Suprapubic skin (tissue), 4 donors: ENCODE results near the gene ATXN1. TPM values are rescaled to one million over a fixed set of nuclear protein-coding genes. Genes with fewer than 3 reads are reported as not detected.
A peak's percentile ranks its signal among the peaks of the same experiment; 100 is the strongest.

Source experiments
- DNase-seq, 2 donors: peaks; one replicate each; pipeline ENCODE4 v3.0.0-alpha.2; 2019; ENCODE audit warnings: low spot score in 2 of 2
- H3K27ac ChIP-seq: fragments of 200-600 bp; sonication (generic); one replicate; pipeline ENCODE4 v1.5.1; 2019
- H3K27me3 ChIP-seq: fragments of 200-600 bp; sonication (generic); one replicate; pipeline ENCODE4 v1.5.1; 2019
- H3K36me3 ChIP-seq: fragments of 200-600 bp; sonication (generic); one replicate; pipeline ENCODE4 v1.5.1; 2019
- H3K4me1 ChIP-seq: fragments of 200-600 bp; sonication (generic); one replicate; pipeline ENCODE4 v1.5.1; 2019
- H3K4me3 ChIP-seq: fragments of 200-600 bp; sonication (generic); one replicate; pipeline ENCODE4 v1.5.1; 2019; ENCODE audit warnings: mild to moderate bottlenecking
- H3K9me3 ChIP-seq: fragments of 200-600 bp; sonication (generic); one replicate; pipeline ENCODE4 v1.5.1; 2019
- EP300 ChIP-seq: sonication (generic); formaldehyde crosslinking; IDR thresholded peaks from one replicate; pipeline ENCODE4 v1.6.1; 2017; ENCODE audit warnings: antibody characterized with exemption
- POLR2A ChIP-seq, 2 donors: fragments of 450-650 bp; IDR thresholded peaks; one replicate each; pipeline ENCODE4 v1.6.1; 2017; ENCODE audit warnings: antibody characterized with exemption in 2 of 2, mild to moderate bottlenecking in 2 of 2, moderate library complexity in 2 of 2
- POLR2AphosphoS5 ChIP-seq, 3 donors: sonication (generic); formaldehyde crosslinking; IDR thresholded peaks; one replicate each; pipeline ENCODE4 v1.6.1; 2017; ENCODE audit warnings: antibody characterized with exemption in 3 of 3
- WGBS: methylation state at CpG from one replicate; pipeline ENCODE4 v1.1.5; 2018; 5-methylcytosine and 5-hydroxymethylcytosine counted together
- total RNA-seq, 4 donors: library from RNA; depleted of rRNA; stranded (reverse); fragments of >200 nt; gene quantifications; one replicate each; pipeline ENCODE4 v1.1.0, GENCODE V29; 2016
- TF ChIP-seq, protein P1 (sequence below), 2 donors: fragments of 200-600 bp in 1 of 2; fragments of 450-650 bp in 1 of 2; sonication (generic) in 1 of 2; IDR thresholded peaks; one replicate each; pipeline ENCODE4 v1.5.1; 2016 to 2019; ENCODE audit warnings: antibody characterized with exemption in 2 of 2, mild to moderate bottlenecking in 1 of 2, moderate library complexity in 1 of 2

The ATXN1 gene
- total RNA-seq, 4 donors from 2014 or later: 32.8 to 95.4 (median 42.4) TPM

DNA sequence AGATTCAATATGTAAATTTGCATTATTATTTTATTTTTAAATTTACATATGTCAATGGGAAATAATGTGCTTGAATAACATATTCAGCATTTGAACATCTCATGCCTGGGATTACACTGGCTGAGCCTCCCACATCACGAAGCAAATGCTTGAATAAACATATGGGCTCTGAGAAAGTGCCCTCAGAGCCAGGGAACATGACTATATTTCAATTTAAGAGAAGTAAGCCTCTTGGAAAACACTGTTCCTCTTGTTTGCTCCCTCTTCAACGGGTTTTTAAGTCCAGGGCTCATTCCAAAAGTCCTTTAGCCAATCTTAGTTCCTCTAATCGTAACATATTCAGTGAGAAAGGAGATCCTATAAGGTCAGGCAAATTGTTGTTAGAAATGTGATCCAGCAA, 400.9 kb downstream of the ATXN1 start:
- TF ChIP-seq, protein P1, sequence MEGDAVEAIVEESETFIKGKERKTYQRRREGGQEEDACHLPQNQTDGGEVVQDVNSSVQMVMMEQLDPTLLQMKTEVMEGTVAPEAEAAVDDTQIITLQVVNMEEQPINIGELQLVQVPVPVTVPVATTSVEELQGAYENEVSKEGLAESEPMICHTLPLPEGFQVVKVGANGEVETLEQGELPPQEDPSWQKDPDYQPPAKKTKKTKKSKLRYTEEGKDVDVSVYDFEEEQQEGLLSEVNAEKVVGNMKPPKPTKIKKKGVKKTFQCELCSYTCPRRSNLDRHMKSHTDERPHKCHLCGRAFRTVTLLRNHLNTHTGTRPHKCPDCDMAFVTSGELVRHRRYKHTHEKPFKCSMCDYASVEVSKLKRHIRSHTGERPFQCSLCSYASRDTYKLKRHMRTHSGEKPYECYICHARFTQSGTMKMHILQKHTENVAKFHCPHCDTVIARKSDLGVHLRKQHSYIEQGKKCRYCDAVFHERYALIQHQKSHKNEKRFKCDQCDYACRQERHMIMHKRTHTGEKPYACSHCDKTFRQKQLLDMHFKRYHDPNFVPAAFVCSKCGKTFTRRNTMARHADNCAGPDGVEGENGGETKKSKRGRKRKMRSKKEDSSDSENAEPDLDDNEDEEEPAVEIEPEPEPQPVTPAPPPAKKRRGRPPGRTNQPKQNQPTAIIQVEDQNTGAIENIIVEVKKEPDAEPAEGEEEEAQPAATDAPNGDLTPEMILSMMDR (IDR thresholded peaks at IDR 0.05): no peak
- TF ChIP-seq EP300 (no peak), POLR2AphosphoS5 (IDR thresholded peaks at IDR 0.05) (no peak), POLR2A (IDR thresholded peaks at IDR 0.05) (no peak)
- Histone ChIP-seq H3K36me3 (no peaks in the 10 kb centered on the region), H3K27me3 (no peaks in the 10 kb centered on the region), H3K4me3 (no peak overlapping the region), H3K4me1 (peaks cover 44% of the 10 kb centered on the region), H3K27ac (peak overlapping the region; percentile 35), H3K9me3 (no peaks in the 10 kb centered on the region)
- 36% methylated on average over 3 of the region's 3 CpGs for WGBS
- DNase-seq: no peak

DNA sequence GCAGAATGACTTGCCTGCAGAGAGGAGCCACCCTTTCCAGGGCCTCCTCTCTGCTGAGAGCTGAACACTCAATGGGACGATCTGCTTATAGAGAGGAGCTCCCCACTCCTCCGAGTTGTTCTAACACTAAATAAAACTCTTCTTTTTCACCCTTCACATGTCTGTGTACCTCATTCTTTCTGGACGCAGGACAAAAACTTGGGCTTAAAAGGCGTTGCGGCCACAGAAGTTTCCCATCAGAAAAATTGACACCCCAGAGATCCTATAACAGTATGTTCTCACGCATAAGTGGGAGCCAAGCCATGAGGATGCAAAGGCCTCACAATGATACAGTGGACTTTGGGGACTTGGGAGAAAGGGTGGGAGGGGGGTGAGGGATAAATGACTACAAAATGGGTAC, 401.7 kb downstream of the ATXN1 start:
- Histone ChIP-seq H3K4me3 (no peak overlapping the region), H3K27me3 (no peaks in the 10 kb centered on the region), H3K36me3 (no peaks in the 10 kb centered on the region), H3K27ac (peak overlapping the region; percentile 29), H3K4me1 (peaks cover 51% of the 10 kb centered on the region), H3K9me3 (no peaks in the 10 kb centered on the region)
- 79% methylated on average over 6 of the region's 6 CpGs for WGBS
- no peak for DNase-seq
- TF ChIP-seq EP300 (no peak), POLR2AphosphoS5 (IDR thresholded peaks at IDR 0.05) (no peak), POLR2A (IDR thresholded peaks at IDR 0.05) (no peak)
- TF ChIP-seq, protein P1 (IDR thresholded peaks at IDR 0.05): no peak

DNA sequence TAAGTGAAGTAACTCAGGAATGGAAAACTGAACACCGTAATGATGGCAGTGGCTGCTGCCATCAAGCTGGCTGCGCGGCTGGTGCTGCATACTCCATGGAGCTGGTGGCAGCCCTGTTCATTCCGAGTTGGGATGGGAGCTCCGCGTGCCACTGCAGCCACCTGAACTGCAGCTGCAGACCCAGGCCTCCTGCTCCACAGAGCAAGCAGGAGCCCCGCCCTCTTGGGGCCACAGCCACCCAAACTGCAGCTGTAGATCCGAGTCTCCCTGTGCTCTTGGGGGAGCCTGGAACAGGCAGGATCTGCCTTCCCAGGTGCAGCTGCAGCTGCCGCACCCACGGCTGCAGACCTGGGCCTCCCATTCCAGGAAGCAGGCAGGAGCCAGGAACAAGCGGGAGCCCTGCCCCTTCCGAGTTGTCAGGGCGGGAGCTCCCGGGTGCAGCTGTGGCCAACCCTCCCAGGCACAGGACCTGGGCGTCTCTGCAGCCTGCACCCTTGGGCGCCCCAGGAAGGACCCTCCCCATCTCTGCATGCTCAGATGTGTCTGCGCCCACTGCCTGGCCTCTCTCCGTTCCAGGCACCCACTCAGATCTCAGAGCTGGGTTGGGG, 402.6 kb downstream of the ATXN1 start:
- peaks cover 51% of the 10 kb centered on the region for H3K4me1 ChIP-seq
- no peak overlapping the region for H3K4me3 ChIP-seq
- H3K27ac ChIP-seq: peak overlapping the region; percentile 29
- 42% methylated on average over 10 of the region's 18 CpGs for WGBS
- H3K9me3 ChIP-seq: no peaks in the 10 kb centered on the region
- TF ChIP-seq POLR2AphosphoS5 (IDR thresholded peaks at IDR 0.05): peak in 1 of 3 donors; percentile 23
- no peak for TF ChIP-seq EP300
- TF ChIP-seq, protein P1 (IDR thresholded peaks at IDR 0.05): no peak
- no peak for TF ChIP-seq POLR2A (IDR thresholded peaks at IDR 0.05)
- no peaks in the 10 kb centered on the region for H3K27me3 ChIP-seq
- H3K36me3 ChIP-seq: no peaks in the 10 kb centered on the region
- peak in 1 of 2 donors; percentile 71 for DNase-seq

DNA sequence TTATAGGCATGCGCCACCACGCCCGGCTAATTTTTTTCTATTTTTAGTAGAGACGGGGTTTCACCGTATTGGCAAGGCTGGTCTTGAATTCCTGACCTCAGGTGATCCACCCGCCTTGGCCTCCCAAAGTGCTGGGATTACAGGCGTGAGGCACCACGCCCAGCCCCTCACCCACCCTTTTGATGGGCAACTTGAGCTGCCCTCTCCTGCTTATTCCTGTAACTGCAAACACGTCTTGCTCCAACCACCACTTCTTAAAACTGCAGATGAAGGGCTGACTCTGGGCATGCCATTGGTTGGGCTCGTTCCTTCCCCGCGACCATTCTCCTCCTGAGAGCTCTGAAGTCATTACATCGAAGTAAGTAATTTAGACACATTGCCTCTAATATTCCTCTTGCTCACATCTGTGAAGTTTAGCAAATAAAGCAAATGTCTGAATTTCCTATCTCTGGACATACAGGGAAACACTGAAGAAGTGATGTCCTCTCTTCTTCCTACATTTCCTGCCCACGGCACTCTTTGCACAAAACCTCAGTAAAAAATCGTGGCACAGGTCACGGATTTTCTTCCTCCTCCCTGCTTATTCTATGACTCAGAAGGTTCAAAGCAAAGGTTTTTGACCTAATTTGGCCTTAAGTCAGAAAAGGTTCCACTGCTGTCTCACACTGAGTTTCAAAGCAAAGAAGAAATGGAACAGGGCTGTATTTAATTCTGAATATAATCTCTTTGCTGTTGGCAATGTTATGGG, 405.4 kb downstream of the ATXN1 start:
- no peak overlapping the region for H3K27ac ChIP-seq
- no peak overlapping the region for H3K4me3 ChIP-seq
- DNase-seq: no peak
- peaks cover 49% of the 10 kb centered on the region for H3K4me1 ChIP-seq
- H3K9me3 ChIP-seq: no peaks in the 10 kb centered on the region
- 55% methylated on average over 16 of the region's 16 CpGs for WGBS
- no peak for TF ChIP-seq POLR2A (IDR thresholded peaks at IDR 0.05)
- TF ChIP-seq, protein P1 (IDR thresholded peaks at IDR 0.05): no peak
- TF ChIP-seq POLR2AphosphoS5 (IDR thresholded peaks at IDR 0.05): no peak
- TF ChIP-seq EP300: no peak
- no peaks in the 10 kb centered on the region for H3K36me3 ChIP-seq
- H3K27me3 ChIP-seq: no peaks in the 10 kb centered on the region

DNA sequence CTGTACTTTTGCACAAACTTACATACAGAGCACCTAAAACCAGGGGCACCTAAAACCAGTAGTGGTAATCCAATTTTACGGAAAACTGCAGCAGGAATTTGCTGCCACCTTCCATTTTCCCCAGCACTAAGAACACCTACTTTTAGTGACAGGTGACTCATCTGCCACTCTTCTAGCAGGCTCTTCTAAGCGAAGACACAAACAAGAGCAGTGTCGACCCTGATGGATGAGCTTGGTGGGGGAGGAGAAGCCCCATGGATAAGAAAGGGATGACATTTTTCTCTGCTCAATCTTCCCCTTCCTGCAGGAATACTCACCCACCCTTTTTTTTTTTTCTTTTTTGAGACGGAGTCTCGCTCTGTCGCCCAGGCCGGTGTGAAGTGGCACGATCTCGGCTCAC, 406.0 kb downstream of the ATXN1 start:
- TF ChIP-seq POLR2A (IDR thresholded peaks at IDR 0.05) (no peak), EP300 (no peak), POLR2AphosphoS5 (IDR thresholded peaks at IDR 0.05) (no peak)
- TF ChIP-seq, protein P1 (IDR thresholded peaks at IDR 0.05): no peak
- no peaks in the 10 kb centered on the region for H3K9me3 ChIP-seq
- WGBS: 73% methylated on average over 9 of the region's 9 CpGs

More for the DNA sequence above, 406.0 kb downstream of the ATXN1 start:
- Histone ChIP-seq H3K4me1 (peaks cover 42% of the 10 kb centered on the region), H3K27me3 (no peaks in the 10 kb centered on the region), H3K4me3 (no peak overlapping the region), H3K36me3 (no peaks in the 10 kb centered on the region), H3K27ac (no peak overlapping the region)
- DNase-seq: no peak
